AG09309 (cell line): ENCODE data around the gene PZP.
"Not testable (repeated sequence)": the region's sequence is repeated elsewhere in the genome, so short reads cannot be mapped to it uniquely, and the experiment has no call there.

Experiments used
- DNase-seq: peaks from one replicate; pipeline ENCODE4 v3.0.0-alpha.2; 2010; ENCODE audit warnings: low read depth
- H3K4me3 ChIP-seq: 2 replicates; pipeline ENCODE4 v1.5.1; 2011; ENCODE audit warnings: mild to moderate bottlenecking, low read depth, low read length, moderate library complexity; ENCODE audit not compliant: control insufficient read depth
- CTCF ChIP-seq: IDR thresholded peaks from 2 replicates; pipeline ENCODE4 v1.5.1; 2011; ENCODE audit warnings: mild to moderate bottlenecking, low read depth, low read length, inconsistent platforms; ENCODE audit not compliant: insufficient read depth, control insufficient read depth; ENCODE audit errors: missing control alignments

PZP gene

DNA sequence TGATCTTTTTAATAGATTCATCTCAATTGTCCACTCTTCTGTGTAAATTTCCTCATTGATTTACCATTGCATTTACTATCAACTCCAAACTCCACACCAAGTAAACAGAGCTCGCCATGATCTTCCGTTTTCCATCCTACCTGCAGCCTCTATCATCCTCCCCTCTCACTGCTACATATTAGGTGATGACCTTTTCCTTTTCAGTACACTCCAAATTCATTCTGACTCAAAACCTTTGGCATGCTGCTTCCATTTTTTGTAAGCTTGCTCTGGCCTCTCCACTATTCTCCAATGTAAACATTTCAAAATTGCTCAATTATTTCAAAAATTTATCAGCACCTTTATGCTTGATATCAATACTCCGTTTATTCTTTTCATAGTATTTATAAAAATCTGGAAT is 40.2 kb upstream of the PZP start:
- DNase-seq: no peak
- no peak for TF ChIP-seq CTCF
- no peak overlapping the region for H3K4me3 ChIP-seq

GRCh38 chr12:9244894-9245293 is 36.7 kb upstream of the PZP start:
- TF ChIP-seq CTCF: no peak
- H3K4me3 ChIP-seq: no peak overlapping the region
- DNase-seq: no peak

DNA sequence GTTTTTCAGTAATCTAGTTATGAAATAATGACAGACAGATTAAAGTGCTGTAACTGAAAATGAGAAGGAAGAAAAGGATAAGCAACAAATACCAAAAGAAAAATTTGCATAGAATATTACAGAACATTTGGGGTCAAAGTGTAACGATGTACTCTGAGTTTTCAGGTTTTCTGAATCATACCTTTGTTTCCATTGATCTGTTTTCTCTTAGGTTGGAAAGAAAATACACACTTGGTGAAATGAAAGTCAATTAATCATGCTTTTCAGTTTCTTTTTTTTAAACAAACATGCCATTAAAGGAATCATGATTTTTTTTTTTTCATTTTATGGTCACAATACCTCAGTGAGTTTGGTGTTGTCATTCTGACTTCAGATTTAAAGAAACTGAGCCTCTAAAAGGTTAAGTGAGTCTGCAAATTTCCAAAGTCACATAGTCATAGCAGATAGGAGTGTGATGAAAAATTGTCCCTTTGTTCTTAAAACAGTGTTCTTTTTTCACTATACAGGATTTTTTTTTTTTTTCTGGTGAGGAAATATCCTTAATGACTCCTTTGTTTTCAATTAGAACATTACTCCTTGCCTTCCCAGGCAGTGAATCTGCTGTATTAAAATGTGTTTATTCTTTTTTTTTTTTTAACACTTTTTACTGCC is 35.9 kb upstream of the PZP start:
- TF ChIP-seq CTCF: no peak
- DNase-seq: no peak
- H3K4me3 ChIP-seq: no peak overlapping the region

DNA sequence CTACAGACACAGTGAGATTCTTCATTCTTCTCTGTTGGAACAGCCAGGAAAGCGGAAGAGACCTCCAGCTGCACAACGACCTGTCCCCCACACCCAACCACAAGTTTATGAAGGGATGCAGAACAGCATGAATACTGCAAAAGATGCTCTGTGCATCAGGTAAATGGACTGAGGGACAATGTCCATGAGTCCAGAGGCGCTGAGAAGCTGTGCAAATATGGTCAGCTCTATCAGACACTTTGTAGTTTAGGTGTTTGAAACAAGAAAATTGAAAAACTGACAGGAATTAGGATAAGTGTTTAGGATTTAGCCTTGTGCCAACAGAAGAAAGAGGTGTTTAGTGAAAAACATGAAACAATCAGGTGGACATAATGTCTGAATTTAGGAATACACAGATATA is 33.1 kb upstream of the PZP start:
- no peak overlapping the region for H3K4me3 ChIP-seq
- no peak for TF ChIP-seq CTCF
- no peak for DNase-seq

- no peak for DNase-seq
- H3K4me3 ChIP-seq: no peak overlapping the region
- no peak for TF ChIP-seq CTCF
These were observed 32.6 kb upstream of the PZP start for GRCh38 chr12:9240776-9241175.

DNA sequence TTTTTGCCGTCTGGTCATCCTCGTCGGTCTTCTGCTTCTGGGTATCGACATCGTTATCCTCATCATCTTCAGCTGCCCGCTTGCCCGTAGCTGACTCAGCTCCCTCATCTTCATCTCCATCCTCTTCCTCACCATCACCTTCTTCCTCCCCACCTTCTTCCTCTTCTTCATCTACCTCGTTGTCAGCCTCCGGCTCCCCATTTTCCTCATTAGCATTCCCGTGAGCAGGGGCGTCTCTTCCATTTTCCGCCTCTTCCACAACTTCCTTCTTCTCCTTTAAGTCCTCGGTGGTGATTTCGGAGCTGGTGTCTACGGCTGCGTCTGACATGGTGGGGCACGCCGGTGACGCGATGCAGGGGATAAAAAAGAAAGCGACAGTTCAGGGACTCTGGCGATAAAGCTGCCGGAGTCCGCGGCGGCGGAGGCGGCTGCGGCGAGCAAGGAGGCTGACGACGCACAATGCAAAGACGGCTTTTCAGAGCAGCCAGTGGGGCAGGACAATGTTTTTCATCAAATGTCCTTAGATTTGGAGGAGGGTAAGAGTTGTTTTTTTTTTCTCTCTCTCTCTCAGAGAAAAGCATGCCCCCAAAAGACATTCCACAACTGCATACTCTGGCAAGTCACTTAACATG is 31.9 kb upstream of the PZP start:
- peak overlapping the region; percentile 28 for H3K4me3 ChIP-seq
- DNase-seq: not testable (repeated sequence)

DNA sequence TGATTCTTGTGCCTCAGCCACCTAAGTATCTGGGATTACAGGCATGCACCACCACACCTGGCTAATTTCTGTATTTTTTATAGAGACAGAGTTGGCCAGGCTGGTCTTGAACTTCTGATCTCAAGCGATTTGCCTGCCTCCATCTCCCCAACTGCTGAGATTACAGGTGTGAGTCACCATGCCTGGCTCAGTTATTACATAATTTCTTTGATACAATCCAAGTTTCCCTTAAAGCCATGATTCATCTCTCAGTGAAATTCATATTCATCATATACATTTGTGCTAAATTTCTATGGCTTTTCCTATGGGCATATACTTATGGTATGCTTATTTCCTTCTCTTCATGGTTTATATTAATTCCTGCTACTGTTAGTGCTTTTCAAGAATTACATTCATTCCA is 29.1 kb upstream of the PZP start:
- no peak for TF ChIP-seq CTCF
- H3K4me3 ChIP-seq: no peak overlapping the region
- no peak for DNase-seq
